ENCODE measurements around the gene ADCY3. TPM values are rescaled to one million over a fixed set of nuclear protein-coding genes. Genes with fewer than 3 reads are reported as not detected.

Gene ADCY3
- total and polyA plus RNA-seq, 8 donors: 5.2 to 339 (median 24.2) TPM

GRCh38 chr2:24917086-24917485 is 3.0 kb downstream of the ADCY3 start:
- H3K4me1 ChIP-seq: peaks cover 8 to 52% (median 38%) of the 10 kb centered on the region in 4 donors
- H3K27ac ChIP-seq: no peak overlapping the region
- intact Hi-C loops (cut with DNase I; ENCODE audit: low total_unique reads): no loop called here
- DNase-seq: no peak
- H3K4me3 ChIP-seq: peak overlapping the region in 3 of 4 donors; percentile 68 to 90 (median 75)
- no peaks in the 10 kb centered on the region for H3K27me3 ChIP-seq
- TF ChIP-seq POLR2A (IDR thresholded peaks at IDR 0.05): no peak
- TF ChIP-seq CTCF (IDR thresholded peaks at IDR 0.05): no peak
- TF ChIP-seq POLR2AphosphoS5 (IDR thresholded peaks at IDR 0.05): no peak
- TF ChIP-seq EP300 (IDR thresholded peaks at IDR 0.05): no peak
- 73 to 87% (median 78%) methylated on average over 5 to 7 of the region's 7 CpGs for WGBS, 5 donors
- peaks cover 0 to 9% (median 3%) of the 10 kb centered on the region in 4 donors for H3K36me3 ChIP-seq
- no peaks in the 10 kb centered on the region for H3K9me3 ChIP-seq

- H3K4me1 ChIP-seq: peaks cover 8 to 46% (median 35%) of the 10 kb centered on the region in 4 donors
- 76 to 91% (median 80%) methylated on average over 4 of the region's 4 CpGs for WGBS, 5 donors
- H3K36me3 ChIP-seq: peaks cover 0 to 9% (median 3%) of the 10 kb centered on the region in 4 donors
- no peaks in the 10 kb centered on the region for H3K27me3 ChIP-seq
- H3K4me3 ChIP-seq: no peak overlapping the region
- no peak for DNase-seq
- no peaks in the 10 kb centered on the region for H3K9me3 ChIP-seq
- intact Hi-C loops (cut with DNase I; ENCODE audit: low total_unique reads): no loop called here
- no peak for TF ChIP-seq EP300 (IDR thresholded peaks at IDR 0.05)
- no peak for TF ChIP-seq POLR2AphosphoS5 (IDR thresholded peaks at IDR 0.05)
- TF ChIP-seq POLR2A (IDR thresholded peaks at IDR 0.05): no peak
- peak overlapping the region in 2 of 5 donors; percentile 2 to 20 for H3K27ac ChIP-seq
Observed at GRCh38 chr2:24915796-24916195, 4.2 kb downstream of the ADCY3 start.

- peak overlapping the region in 2 of 5 donors; percentile 2 to 20 for H3K27ac ChIP-seq
- peaks cover 0 to 2% (median 0%) of the 10 kb centered on the region in 4 donors for H3K9me3 ChIP-seq
- H3K4me3 ChIP-seq: no peak overlapping the region
- peaks cover 8 to 41% (median 31%) of the 10 kb centered on the region in 4 donors for H3K4me1 ChIP-seq
- WGBS, 5 donors: 83 to 94% (median 92%) methylated on average over 8 of the region's 8 CpGs
- no peaks in the 10 kb centered on the region for H3K27me3 ChIP-seq
- intact Hi-C loops (cut with DNase I; ENCODE audit: low total_unique reads): no loop called here
- DNase-seq: no peak
- peaks cover 0 to 9% (median 3%) of the 10 kb centered on the region in 4 donors for H3K36me3 ChIP-seq
- TF ChIP-seq POLR2A (IDR thresholded peaks at IDR 0.05): no peak
- no peak for TF ChIP-seq POLR2AphosphoS5 (IDR thresholded peaks at IDR 0.05)
- TF ChIP-seq CTCF (IDR thresholded peaks at IDR 0.05): no peak
- TF ChIP-seq EP300 (IDR thresholded peaks at IDR 0.05): no peak
Observed at GRCh38 chr2:24915175-24915574, 4.9 kb downstream of the ADCY3 start.

GRCh38 chr2:24914713-24915112 is 5.3 kb downstream of the ADCY3 start:
- intact Hi-C loops (cut with DNase I; ENCODE audit: low total_unique reads): no loop called here
- Histone ChIP-seq H3K9me3 (peaks cover 0 to 6% (median 0%) of the 10 kb centered on the region in 4 donors), H3K4me3 (no peak overlapping the region), H3K4me1 (peaks cover 8 to 41% (median 31%) of the 10 kb centered on the region in 4 donors), H3K36me3 (peaks cover 0 to 13% (median 6%) of the 10 kb centered on the region in 4 donors), H3K27ac (peak overlapping the region in 2 of 5 donors; percentile 2 to 4), H3K27me3 (no peaks in the 10 kb centered on the region)
- no peak for TF ChIP-seq POLR2AphosphoS5 (IDR thresholded peaks at IDR 0.05)
- no peak for TF ChIP-seq EP300 (IDR thresholded peaks at IDR 0.05)
- TF ChIP-seq CTCF (IDR thresholded peaks at IDR 0.05): no peak
- no peak for TF ChIP-seq POLR2A (IDR thresholded peaks at IDR 0.05)
- DNase-seq: no peak
- 71 to 84% (median 83%) methylated on average over 5 of the region's 5 CpGs for WGBS, 5 donors

GRCh38 chr2:24913911-24914310 is 6.1 kb downstream of the ADCY3 start:
- no peak for TF ChIP-seq EP300 (IDR thresholded peaks at IDR 0.05)
- TF ChIP-seq CTCF (IDR thresholded peaks at IDR 0.05): no peak
- DNase-seq: no peak
- H3K27me3 ChIP-seq: no peaks in the 10 kb centered on the region
- H3K4me1 ChIP-seq: peaks cover under 1 to 35% (median 25%) of the 10 kb centered on the region in 4 donors
- WGBS, 5 donors: 64 to 82% (median 77%) methylated on average over 8 to 9 of the region's 9 CpGs
- H3K4me3 ChIP-seq: no peak overlapping the region
- intact Hi-C loops (cut with DNase I; ENCODE audit: low total_unique reads): no loop called here
- peaks cover 0 to 13% (median 6%) of the 10 kb centered on the region in 4 donors for H3K36me3 ChIP-seq
- H3K27ac ChIP-seq: no peak overlapping the region
- peaks cover 0 to 6% (median 0%) of the 10 kb centered on the region in 4 donors for H3K9me3 ChIP-seq
